Hematopoietic multipotent progenitor cell (in vitro differentiated cells): ENCODE data around the gene SPECC1L. TPM values are rescaled to one million over a fixed set of nuclear protein-coding genes. Genes with fewer than 3 reads are reported as not detected.
A peak's percentile ranks its signal among the peaks of the same experiment; 100 is the strongest.

ENCODE experiments used
- DNase-seq, 3 donors: peaks; one replicate each; pipeline ENCODE4 v3.0.0-alpha.2; 2011 to 2015; ENCODE audit warnings: low read depth in 2 of 3, low spot score in 2 of 3
- total RNA-seq: library from RNA; depleted of rRNA; stranded (reverse); fragments of >200 nt; gene quantifications from one replicate; pipeline ENCODE4 v1.2.3, GENCODE V29; 2012

The SPECC1L gene
- total RNA-seq, 1 donor, result 24.8 TPM

GRCh38 chr22:24459911-24460310, 189.3 kb downstream of the SPECC1L start:
- no peak for DNase-seq

- no peak for DNase-seq
Observed at GRCh38 chr22:24460418-24461089, 189.9 kb downstream of the SPECC1L start.

GRCh38 chr22:24463071-24463760, 192.6 kb downstream of the SPECC1L start:
- no peak for DNase-seq

GRCh38 chr22:24465566-24465965, 194.9 kb downstream of the SPECC1L start:
- DNase-seq, result no peak

GRCh38 chr22:24465975-24466374, 195.3 kb downstream of the SPECC1L start:
- DNase-seq, result no peak

GRCh38 chr22:24466716-24467328, 196.2 kb downstream of the SPECC1L start:
- DNase-seq, result peak in 1 of 3 donors; percentile 26

- no peak for DNase-seq
Observed at GRCh38 chr22:24467340-24467739, 196.7 kb downstream of the SPECC1L start.

Other genes starting within 250 kb of the SPECC1L start
- gene SUSD2, start 89.3 kb upstream of the SPECC1L start, total RNA-seq, result 0.81 TPM
- 0.27 TPM for gene GGT5, start 25.7 kb upstream of the SPECC1L start, total RNA-seq
- 12.4 TPM for gene ADORA2A, start 156.8 kb downstream of the SPECC1L start, total RNA-seq
- gene UPB1, start 224.5 kb downstream of the SPECC1L start, total RNA-seq, result under 0.01 TPM